Lung (tissue), 12 donors: Measurements from ENCODE around the gene ZNF511. TPM values are rescaled to one million over a fixed set of nuclear protein-coding genes. Genes with fewer than 3 reads are reported as not detected.

ENCODE experiments used
- ATAC-seq: fragments of 200-7000 bp; cut with Tn5 transposase; one replicate; pipeline ENCODE4 v1.9.1; 2020; ENCODE audit warnings: moderate number of reproducible peaks; ENCODE audit not compliant: insufficient read depth, low FRiP score
- DNase-seq, 3 donors: peaks; one replicate each; pipeline ENCODE4 v3.0.0-alpha.2; 2013 to 2017
- H3K27ac ChIP-seq, 2 donors: one replicate each; pipeline ENCODE4 v1.5.1; 2013; ENCODE audit warnings: mild to moderate bottlenecking in 2 of 2, moderate library complexity in 2 of 2, control low read depth in 1 of 2, inconsistent platforms in 1 of 2, low read depth in 1 of 2, low read length in 1 of 2
- H3K27me3 ChIP-seq, 3 donors: one replicate each; pipeline ENCODE4 v1.5.1; 2013; ENCODE audit warnings: low read length in 2 of 3; ENCODE audit not compliant: control insufficient read depth in 3 of 3, insufficient read depth in 3 of 3
- H3K36me3 ChIP-seq, 4 donors: one replicate each; pipeline ENCODE4 v1.5.1; 2013; ENCODE audit warnings: low read length in 4 of 4, mild to moderate bottlenecking in 1 of 4, moderate library complexity in 1 of 4; ENCODE audit not compliant: control insufficient read depth in 4 of 4, insufficient read depth in 4 of 4
- H3K4me1 ChIP-seq, 5 donors: one replicate each; pipeline ENCODE4 v1.5.1; 2013; ENCODE audit warnings: low read length in 5 of 5, mild to moderate bottlenecking in 2 of 5, moderate library complexity in 1 of 5; ENCODE audit not compliant: control insufficient read depth in 5 of 5, insufficient read depth in 5 of 5
- H3K4me3 ChIP-seq: one replicate; pipeline ENCODE4 v1.5.1; 2013; ENCODE audit warnings: mild to moderate bottlenecking, control low read depth, moderate library complexity
- H3K9ac ChIP-seq, 2 donors: one replicate each; pipeline ENCODE4 v1.5.1; 2013; ENCODE audit warnings: low read length in 2 of 2, control low read depth in 1 of 2; ENCODE audit not compliant: insufficient read depth in 1 of 2
- H3K9me3 ChIP-seq, 4 donors: one replicate each; pipeline ENCODE4 v1.5.1; 2013; ENCODE audit warnings: low read length in 3 of 4, mild to moderate bottlenecking in 1 of 4, moderate library complexity in 1 of 4; ENCODE audit not compliant: control insufficient read depth in 4 of 4, insufficient read depth in 3 of 4
- CTCF ChIP-seq: IDR thresholded peaks from 2 replicates; pipeline ENCODE4 v1.5.1; 2012; ENCODE audit warnings: mild to moderate bottlenecking; ENCODE audit errors: control extremely low read depth, extremely low read depth
- WGBS, 2 donors: extraction: QIAGEN DNeasy Blood & Tissue Kit; methylation state at CpG; one replicate each; pipeline ENCODE4 v1.1.7; 2013; 5-methylcytosine and 5-hydroxymethylcytosine counted together
- polyA plus RNA-seq, 2 donors: library from polyadenylated mRNA; stranded (reverse); fragments of 200-250 nt; gene quantifications; one replicate each; pipeline ENCODE4 v1.2.1, GENCODE V29; 2013
- total RNA-seq, 2 donors: library from RNA; depleted of rRNA in 1 of 2; stranded (reverse); fragments of >200 nt in 1 of 2; gene quantifications; one replicate each; pipeline ENCODE4 v1.2.1, GENCODE V29; 2014 to 2021
- donor health status: control.
- donor health status: control.
- donor health status: Bipolar disorder and iron deficiency.
- donor health status: healthy.
- donor health status: DM: yes; HTN: yes; CAD: no.

ZNF511 gene
- total and polyA plus RNA-seq, 4 donors: 18.6 to 79.9 (median 43.6) TPM

GRCh38 chr10:133341983-133342382, 33.3 kb downstream of the ZNF511 start:
- Histone ChIP-seq H3K9ac (no peak overlapping the region), H3K27me3 (peaks cover 0 to 38% (median 17%) of the 10 kb centered on the region in 3 donors), H3K36me3 (no peaks in the 10 kb centered on the region), H3K27ac (no peak overlapping the region), H3K4me1 (peaks cover 0 to 5% (median 0%) of the 10 kb centered on the region in 5 donors), H3K9me3 (peaks cover 0 to 16% (median 0%) of the 10 kb centered on the region in 4 donors), H3K4me3 (no peak overlapping the region)
- ATAC-seq: no peak
- WGBS, 2 donors: 88 to 91% methylated on average over 4 of the region's 4 CpGs
- no peak for DNase-seq
- no peak for TF ChIP-seq CTCF

- no peaks in the 10 kb centered on the region for H3K36me3 ChIP-seq
- no peak overlapping the region for H3K27ac ChIP-seq
- DNase-seq (no peak), ATAC-seq (no peak)
- H3K4me3 ChIP-seq: no peak overlapping the region
- H3K4me1 ChIP-seq: no peaks in the 10 kb centered on the region
- peaks cover 0 to 29% (median 8%) of the 10 kb centered on the region in 3 donors for H3K27me3 ChIP-seq
- H3K9me3 ChIP-seq: peaks cover 0 to 12% (median 0%) of the 10 kb centered on the region in 4 donors
- WGBS, 2 donors: 72 to 82% methylated on average over 8 of the region's 8 CpGs
- no peak for TF ChIP-seq CTCF
- H3K9ac ChIP-seq: no peak overlapping the region
Measured at GRCh38 chr10:133342942-133343341, 34.2 kb downstream of the ZNF511 start.

- H3K9ac ChIP-seq: no peak overlapping the region
- no peak for ATAC-seq
- no peak for DNase-seq
- H3K9me3 ChIP-seq: peaks cover 0 to 10% (median 0%) of the 10 kb centered on the region in 4 donors
- H3K36me3 ChIP-seq: no peaks in the 10 kb centered on the region
- WGBS, 2 donors: 58 to 63% methylated on average over 9 of the region's 9 CpGs
- peaks cover 0 to 24% (median 3%) of the 10 kb centered on the region in 3 donors for H3K27me3 ChIP-seq
- TF ChIP-seq CTCF: no peak
- no peak overlapping the region for H3K4me3 ChIP-seq
- H3K4me1 ChIP-seq: no peaks in the 10 kb centered on the region
- H3K27ac ChIP-seq: no peak overlapping the region
Measured at GRCh38 chr10:133343558-133343957, 34.8 kb downstream of the ZNF511 start.

- Histone ChIP-seq H3K4me1 (no peaks in the 10 kb centered on the region), H3K36me3 (no peaks in the 10 kb centered on the region), H3K9me3 (peaks cover 0 to 6% (median 0%) of the 10 kb centered on the region in 4 donors), H3K9ac (no peak overlapping the region), H3K27ac (no peak overlapping the region), H3K27me3 (peaks cover 0 to 24% (median 0%) of the 10 kb centered on the region in 3 donors), H3K4me3 (no peak overlapping the region)
- no peak for ATAC-seq
- WGBS, 2 donors: 71 to 72% methylated on average over 5 of the region's 5 CpGs
- DNase-seq: no peak
- TF ChIP-seq CTCF: no peak
Measured at GRCh38 chr10:133344236-133344635, 35.5 kb downstream of the ZNF511 start.
